HUDEP-2 (cell line): ENCODE data around the gene ARHGEF7.

Experiments
- DNase-seq, 76 experiments: peaks; one replicate each; lab custom pipeline; 2025; ENCODE audit not compliant: unreplicated experiment in 76 of 76; lab: John Stamatoyannopoulos, UW

The ARHGEF7 gene

DNA sequence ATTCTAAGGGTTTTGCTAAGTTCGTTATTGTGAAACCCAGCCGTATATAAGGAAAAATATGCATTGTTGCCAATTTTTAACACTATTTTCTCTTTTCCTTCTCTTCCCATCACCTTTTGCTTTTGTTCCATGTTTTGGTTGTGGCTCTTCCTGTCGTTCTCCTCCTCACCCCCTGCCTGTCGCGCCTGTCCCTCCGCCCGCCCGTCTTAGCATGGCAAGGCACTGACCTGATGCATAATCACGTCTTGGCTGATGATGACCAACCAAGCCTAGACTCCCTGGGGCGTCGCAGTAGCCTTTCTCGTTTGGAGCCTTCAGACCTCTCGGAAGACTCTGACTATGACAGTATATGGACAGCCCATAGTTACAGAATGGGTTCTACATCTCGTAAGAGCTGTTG lies 176.8 kb downstream of the ARHGEF7 start:
- no peak for DNase-seq

DNA sequence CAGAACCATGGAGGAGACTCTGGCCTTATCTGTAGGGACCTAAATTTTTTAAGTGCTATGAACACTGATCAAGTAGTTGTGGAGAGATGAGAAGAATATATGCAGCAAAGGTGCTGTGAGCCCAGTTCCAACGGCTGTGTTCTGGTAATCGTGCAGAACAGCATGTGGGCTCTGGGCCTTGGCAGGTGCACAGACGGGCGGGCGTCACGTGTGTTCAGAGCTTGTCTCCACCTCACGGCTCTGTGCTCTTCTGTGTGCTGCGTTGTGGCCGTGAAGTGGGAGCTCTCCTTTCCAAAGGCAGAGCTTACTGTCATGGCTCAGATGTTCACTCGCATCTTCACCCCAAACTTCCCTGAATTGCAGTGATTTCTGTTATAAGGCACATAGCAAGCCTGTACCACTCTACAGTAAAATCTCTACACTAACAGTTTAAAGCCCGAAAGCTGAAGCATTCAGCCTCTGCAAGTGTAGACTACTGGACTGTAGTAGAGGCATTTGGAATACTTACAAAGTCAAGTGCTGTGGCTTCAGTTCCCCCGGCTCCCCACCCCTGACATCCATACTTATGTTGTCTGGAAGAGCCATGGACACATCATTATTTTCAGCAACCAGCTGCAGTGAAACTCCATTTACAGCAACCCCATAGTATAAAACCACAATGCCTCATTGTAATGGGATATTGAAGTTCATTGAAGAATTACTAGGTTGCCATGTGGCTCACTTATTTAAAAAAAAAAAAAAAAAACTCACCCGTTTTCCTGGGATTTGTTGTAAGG lies 177.8 kb downstream of the ARHGEF7 start:
- DNase-seq: no peak

DNA sequence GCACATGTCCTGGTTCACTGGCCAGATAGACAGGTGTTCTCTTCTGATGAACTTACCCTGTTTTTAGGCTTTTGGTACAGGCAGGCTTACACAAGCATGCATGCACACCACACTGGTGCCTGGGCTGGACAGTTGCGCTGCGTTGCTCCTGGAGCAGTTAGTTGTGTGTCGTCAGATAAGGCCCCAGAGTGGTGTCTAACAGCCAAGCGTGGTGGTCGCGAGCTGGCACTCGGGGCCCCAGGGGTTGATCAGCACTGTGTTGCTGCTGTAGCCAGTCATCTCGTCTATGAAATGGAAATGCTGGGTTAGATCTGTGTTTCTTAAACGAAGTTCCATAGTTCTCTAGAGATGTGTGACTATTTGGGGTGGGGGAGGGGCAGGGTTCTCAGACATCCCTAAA lies 180.8 kb downstream of the ARHGEF7 start:
- no peak for DNase-seq

DNA sequence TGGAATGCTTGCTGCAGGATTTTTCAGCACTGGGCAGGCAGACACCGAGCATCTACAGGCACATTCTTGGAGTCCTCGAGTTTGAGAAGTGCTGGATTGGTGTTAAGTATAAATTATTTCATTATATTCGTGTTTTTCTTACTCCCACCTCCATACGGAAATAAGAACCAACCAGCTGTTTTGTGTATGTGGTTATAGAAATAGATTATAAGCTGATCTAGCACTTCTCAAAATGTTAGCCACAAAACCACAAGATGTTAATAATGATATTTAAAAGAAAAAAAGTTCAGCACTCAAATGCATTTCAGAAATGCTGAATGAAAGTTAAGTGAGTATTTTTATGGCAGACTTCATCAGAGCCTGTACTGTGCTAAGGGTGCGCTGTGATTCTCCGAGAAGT lies 181.3 kb downstream of the ARHGEF7 start:
- no peak for DNase-seq

DNA sequence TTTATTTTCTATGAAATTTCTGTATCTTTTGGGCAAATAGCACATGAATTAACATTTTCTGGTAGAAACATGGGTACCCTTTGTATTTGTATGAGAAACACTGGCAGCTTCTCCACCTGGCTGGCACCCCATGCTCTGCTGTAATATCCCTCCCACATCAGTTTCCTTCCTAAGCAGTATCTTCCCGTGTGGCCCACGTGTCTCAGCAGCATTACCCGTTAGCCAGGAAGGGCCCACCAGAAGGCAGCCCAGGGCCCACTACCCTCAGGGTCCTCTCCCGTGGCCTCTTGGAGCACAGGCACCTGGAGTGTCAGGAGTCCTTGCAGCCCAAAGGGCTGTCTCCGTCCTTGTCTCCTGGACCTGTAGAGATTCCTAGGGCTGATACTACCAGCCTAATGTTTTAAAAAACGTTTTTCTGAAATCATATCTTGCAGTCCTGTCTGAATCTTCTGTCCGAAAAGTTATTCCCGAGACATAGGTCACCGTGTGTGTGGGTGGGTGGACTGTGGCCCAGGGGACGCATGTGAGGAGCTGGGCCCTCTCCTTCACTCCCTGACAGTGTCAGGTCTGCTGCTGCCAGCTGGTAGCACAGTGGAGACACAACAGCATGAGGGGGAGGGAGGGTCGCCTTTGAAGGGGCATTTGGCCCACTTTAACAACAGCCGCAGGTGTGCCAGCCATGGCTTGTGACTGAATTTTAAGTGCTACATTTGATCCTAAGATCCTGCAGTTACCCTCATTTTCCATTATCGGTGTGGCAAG lies 183.3 kb downstream of the ARHGEF7 start:
- no peak for DNase-seq

DNA sequence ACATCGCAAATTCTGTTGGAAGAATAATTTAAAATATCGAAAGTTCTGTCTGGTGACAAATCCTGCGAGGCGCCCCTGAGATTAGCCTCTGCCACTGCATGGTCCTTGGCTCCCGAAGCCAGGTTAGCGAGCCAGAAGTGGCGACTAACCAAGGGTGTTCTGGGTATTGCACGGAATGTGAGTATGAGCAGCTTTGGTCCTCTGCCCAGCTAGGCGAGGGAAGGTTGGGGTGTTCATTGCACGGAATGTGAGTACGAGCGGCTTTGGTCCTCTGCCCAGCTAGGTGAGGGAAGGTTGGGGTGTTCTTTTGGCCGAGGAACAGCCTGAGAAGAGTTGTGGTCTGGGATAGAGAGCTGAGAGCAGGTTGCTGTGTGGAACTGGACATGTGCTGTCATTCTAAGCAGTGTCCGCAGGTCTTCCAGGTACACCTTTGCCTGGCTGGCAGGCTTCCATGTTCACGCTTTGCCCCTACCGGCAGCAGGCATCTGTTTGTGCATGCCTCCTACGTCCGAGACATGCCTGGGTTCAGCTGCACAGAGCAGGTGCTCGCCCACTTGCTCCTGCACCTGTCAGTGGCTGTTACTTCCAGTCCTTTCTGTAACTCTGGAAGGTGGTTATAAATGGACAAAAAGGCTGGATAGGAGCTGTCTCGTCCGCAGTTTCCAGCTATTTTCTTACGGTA lies 187.1 kb downstream of the ARHGEF7 start:
- no peak for DNase-seq

DNA sequence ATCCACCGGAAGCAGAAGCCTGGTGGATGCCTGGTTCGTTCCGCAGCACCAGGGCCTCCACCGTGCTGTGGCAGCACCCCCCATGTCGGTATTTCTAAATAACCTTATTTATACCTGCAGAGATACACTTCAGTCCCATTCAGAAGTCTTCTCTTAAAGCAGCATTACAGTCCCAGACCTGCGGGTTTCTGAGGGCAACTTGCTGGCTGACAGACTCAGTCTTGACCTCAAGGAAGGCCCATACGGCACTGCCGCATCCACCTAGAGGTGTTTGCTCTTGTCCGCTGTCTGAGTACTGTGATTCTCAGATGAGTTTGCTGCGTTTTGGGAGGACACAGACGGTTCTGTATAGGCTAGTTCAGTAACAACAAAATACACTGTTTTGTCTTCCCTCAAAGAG lies 188.4 kb downstream of the ARHGEF7 start:
- no peak for DNase-seq

DNA sequence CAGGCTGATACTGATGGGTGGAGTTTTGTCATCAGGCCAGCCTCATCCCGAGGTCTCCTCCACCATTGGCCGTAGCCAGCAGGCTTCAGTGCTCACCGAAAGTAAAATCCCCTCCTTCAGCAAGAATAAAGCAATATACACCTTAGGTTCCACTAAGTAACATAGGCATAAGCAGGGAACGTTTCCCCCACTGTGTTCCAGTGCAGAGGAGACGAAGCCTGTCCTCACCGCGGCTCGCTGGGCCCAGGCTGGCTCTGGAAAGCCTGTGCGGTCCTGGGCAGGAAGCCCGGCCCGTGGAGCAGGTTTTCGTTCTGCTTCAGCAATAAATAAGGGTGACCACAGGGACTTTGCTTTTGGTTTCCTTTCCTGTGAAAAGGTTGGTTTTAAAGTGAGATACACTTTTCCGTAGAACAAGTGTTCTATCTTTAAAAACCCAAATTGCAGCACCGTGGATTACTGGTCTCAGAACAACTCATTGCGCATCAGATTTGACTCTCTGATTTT lies 189.0 kb downstream of the ARHGEF7 start:
- DNase-seq: no peak

DNA sequence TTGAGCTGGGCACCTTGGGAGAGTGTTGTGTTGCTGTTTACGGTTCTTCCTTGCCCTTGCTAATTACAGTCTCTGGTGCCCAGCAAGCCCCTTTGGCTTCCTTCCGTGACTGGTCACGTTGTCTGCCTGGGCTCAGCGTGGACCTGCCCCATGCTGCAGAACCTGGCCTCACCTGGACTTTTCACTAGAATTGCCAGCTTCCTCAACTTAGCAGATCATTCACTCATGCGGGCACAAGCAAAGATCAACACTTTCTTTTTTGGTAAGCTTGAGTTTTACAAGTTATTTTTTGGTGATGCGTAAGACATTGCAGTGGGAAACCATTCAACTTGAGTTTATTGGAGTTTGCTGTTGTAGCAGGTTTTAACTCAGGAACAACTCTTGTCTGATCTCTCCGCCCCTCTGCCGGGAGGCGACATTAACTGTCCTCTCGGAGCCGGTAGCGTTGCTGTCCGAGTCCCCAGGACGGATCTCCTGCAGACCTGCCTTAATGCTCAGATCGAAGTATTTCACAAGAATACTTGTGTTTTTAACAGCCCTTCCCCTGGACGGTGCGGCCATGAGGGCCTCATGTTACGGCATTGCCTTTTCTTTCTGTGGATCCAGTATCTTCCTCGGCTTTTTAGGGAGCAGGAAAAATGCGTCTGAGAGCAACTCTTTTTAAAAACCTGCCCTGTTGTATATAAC lies 189.6 kb downstream of the ARHGEF7 start:
- no peak for DNase-seq

DNA sequence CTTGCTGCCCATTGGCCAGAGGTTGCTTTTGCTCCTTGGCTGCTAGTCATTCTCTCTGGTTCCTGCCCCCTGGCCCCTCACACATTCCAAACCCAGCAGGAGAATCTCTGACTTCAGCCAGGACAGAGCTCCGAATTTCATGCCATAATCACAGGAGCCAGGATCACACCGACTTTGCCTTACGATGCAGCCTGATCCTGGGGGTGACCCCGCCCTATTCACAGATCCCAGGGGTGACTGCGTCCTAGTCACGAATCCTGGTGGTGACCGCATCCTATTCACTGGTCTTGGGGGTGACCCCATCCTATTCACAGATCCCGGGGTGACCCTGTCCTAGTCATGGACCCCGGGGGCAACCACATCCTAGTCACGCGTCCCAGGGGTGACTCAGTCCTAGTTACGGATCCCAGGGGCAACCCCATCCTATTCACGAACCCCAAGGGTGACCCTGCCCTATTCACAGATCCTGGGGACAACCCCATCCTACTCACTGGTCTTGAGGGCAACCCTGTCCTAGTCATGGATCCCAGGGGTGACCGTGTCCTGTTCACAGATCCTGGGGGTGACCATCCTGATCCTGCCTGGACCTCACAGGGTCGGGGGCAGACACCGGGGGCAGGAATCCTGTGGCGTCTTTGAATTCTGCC lies 198.0 kb downstream of the ARHGEF7 start:
- DNase-seq: no peak

DNA sequence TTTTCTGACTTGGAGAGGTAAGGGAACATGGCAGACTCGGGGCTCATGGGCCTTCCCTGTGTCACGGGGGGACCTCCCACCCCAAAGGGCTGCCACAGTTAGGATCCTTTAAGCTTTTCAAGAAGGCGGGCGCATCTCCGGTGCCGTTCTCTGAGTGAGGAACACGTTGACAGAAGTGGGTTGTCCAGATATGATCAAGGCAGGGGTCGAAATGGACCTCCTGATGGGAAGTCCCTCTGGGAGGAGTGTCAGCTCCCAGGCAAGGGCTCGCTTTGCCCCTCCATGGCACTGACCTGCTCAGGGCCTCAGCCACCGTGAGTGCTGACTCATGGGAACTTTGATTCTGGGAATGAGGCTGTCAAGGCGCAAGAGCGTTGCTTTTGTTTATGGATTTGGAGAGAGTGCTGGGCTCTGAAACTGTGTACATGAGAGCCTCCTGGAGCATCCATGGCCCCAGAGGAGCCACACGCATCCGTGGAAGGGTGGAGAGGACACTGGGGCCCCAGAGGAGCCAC lies 198.9 kb downstream of the ARHGEF7 start:
- DNase-seq: no peak

DNA sequence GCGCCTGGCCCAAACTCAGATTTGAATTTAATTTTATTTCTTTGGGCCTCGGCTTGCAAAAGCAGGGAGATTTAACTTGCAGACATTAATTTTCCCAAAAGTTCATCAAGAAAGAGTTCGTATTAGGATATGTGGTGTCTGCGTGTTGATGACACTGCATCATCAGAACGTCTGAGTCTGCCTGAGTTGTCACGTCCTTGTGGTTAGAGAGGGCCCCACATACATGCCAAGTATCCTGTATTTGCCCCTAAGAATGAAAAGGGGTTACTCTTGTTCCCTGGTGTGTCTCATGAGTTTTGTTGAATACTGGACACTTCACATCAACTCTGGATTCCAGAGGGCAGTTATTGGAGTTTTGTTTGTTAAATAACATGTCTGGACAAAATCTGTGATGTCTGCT lies 199.7 kb downstream of the ARHGEF7 start:
- no peak for DNase-seq

DNA sequence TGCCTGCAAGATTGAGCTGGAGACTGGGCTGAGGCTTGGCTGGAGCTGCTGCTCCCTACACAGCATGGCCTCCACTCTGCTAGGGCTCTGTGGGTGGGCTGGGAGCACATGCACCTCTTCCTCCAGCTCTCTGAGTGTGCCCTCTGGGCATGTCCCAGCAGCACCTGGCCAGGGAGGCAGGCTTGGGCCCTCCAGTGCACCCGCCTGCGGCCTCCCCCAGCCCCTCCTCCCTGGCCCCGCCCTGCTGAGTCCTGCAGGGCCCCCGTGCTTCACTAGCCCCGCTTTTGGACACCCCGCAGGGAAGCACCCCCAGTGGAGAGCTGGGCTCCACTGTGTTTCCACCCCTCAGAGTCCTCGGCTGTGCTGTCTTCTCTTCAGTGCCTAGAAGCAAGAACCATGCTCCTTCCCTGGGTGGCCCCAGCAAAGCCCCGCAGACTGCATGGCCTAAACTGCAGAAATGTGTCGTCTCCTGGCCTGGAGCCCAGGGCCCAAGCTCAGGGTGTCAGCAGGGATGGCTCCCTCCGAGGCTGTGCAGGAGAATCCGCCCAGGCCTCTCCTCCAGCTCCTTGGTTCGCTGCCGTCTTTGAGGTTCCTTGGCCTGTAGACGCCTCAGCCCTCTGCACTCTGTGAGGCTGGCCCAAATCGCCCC lies 200.4 kb downstream of the ARHGEF7 start:
- DNase-seq: no peak

DNA sequence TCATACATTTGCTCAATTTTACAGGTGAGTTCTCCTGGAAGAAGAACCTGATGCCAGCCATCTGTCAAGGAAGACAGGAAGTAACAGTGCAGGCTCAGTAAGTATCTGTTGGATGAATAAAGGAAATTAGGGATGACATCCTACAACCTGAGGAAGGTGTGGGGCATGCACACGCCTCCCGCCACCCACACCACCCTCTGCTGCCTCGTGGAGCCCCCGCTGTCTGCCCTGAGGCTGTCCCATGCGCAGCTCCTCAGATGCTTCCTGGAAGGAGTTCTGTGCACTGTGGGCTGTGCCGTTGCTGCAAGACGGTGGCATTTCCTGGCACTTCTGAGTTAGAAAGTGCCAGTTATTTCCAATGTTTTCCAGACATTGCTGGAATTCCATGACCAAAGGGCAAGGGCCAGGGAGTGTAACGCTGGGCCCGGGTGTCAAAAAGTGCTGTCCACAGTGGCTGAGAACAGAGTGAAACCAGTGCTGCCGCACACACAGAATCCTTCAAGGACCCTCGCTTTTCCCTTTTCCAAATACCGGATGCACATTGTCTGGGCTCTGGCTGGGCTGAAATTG lies 201.1 kb downstream of the ARHGEF7 start:
- no peak for DNase-seq

DNA sequence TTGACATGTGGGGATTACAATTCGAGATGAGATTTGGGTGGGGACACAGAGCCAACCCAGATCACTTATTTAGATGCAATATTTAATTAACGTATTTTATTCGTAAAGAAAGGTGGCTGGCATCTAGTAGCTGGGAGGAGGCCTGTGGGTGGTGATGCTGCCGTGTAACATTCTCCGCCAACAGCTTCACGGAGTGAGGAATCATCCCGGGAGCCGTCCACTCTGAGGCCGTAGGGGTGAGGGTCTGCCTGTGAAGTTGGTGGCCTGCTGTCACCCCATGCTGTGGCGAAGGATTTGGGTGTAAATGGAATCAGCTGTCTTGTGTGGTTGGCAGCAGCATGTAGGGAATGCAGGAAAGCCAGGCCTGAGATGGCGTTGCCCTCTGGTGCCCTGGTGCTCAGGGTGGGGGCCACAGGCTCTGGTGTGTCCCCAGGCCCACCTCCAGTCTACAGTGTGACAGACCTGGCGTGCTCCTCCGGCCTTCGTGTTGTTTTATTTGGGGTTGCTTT lies 202.0 kb downstream of the ARHGEF7 start:
- no peak for DNase-seq

DNA sequence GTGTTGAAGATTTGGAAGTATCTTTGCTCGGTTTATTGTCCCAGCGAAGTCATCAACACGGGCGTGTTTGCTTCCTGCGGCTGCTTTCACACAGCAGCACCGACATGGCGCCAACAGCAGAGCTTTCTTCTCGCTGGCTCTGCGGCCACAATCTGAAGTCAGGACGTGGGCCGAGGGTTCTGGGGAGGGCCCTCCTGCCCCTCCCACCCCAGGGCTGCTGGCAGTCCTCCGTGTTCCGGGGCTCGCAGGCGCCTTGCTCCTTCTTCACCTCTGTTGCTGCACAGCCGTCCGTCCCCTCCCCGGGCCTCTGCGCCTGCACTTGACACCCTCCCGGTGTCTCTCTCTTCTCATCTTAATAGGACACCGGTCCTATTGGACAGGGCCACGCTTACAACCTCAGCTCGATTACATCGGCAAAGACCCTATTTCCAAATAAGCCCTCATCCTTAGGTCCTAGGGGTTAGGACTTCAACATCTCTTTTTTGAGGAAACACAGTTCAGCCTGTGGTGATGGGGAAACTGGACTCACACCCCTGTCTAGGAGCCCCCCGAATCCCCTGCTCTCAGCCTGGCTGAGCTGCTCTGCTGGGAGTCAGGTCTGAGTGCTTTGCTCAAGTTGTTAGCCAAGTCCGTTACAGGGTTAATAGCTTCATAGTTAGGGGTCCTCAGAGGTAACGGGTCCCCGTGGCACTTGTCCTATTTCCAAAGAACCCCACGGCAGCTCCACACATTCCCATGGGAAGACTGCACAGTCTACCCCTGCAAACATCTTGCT lies 202.6 kb downstream of the ARHGEF7 start:
- DNase-seq: no peak

DNA sequence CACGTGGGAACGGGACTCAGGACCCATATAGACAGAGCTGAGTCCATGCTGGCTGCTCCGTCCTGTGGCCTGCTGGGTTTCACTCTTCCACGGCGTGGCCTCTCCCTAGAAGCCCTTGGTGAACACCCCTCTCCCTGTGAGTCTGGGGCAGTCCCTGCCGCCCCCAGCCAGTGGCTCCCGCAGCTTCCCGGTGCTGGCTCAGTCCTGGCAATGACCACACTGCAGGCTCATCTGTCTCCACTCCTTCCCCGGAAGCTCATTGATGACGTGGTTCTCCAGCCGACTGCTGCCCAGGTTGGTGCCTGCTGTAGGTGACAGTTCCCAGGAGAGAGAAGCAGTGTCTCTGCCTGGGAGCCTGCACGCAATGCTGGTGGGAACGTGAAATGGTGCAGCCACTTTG lies 203.3 kb downstream of the ARHGEF7 start:
- DNase-seq: no peak

DNA sequence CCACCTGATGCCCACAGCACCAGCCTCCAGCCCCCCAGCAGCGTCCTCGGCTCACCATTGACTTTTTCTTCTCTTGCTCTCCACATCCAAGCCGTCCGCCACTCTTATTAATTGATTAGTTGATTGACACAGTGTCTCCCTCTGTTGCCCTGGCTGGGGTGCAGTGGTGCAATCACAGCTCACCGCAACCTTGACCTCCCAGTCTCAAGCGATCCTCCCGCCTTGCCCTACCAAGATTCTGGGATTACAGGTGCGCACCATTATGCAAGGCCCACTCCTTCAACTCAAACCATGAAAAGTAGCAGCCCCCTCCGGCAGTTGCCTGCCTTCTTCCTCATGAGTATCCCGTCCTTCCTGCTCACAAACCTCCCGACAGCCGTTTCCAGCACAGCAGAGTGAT lies 204.4 kb downstream of the ARHGEF7 start:
- no peak for DNase-seq
